NCI-H2029 (cell line): Measurements from ENCODE around the gene GPR21.

ENCODE experiments used
- DNase-seq: peaks from one replicate; lab custom pipeline; 2025; lab: John Stamatoyannopoulos, UW

Gene GPR21

GRCh38 chr9:123063896-123064295, 30.4 kb downstream of the GPR21 start:
- no peak for DNase-seq

GRCh38 chr9:123064716-123065115, 31.2 kb downstream of the GPR21 start:
- DNase-seq, result no peak

- DNase-seq, result no peak
Observed at GRCh38 chr9:123065196-123065595, 31.7 kb downstream of the GPR21 start.

- no peak for DNase-seq
Observed at GRCh38 chr9:123067136-123067535, 33.7 kb downstream of the GPR21 start.

GRCh38 chr9:123069010-123069481, 35.6 kb downstream of the GPR21 start:
- no peak for DNase-seq

- DNase-seq, result no peak
Observed at GRCh38 chr9:123070198-123070597, 36.7 kb downstream of the GPR21 start.

GRCh38 chr9:123072407-123072995, 39.0 kb downstream of the GPR21 start:
- DNase-seq, result no peak

- DNase-seq, result no peak
Observed at GRCh38 chr9:123073441-123073840, 40.0 kb downstream of the GPR21 start.

- no peak for DNase-seq
Observed at GRCh38 chr9:123073991-123074422, 40.5 kb downstream of the GPR21 start.

GRCh38 chr9:123074628-123075027, 41.2 kb downstream of the GPR21 start:
- DNase-seq, result no peak

GRCh38 chr9:123080444-123080843, 47.0 kb downstream of the GPR21 start:
- no peak for DNase-seq

- no peak for DNase-seq
Observed at GRCh38 chr9:123081824-123082223, 48.4 kb downstream of the GPR21 start.

GRCh38 chr9:123083680-123084079, 50.2 kb downstream of the GPR21 start:
- DNase-seq, result no peak

- no peak for DNase-seq
Observed at GRCh38 chr9:123084256-123084655, 50.8 kb downstream of the GPR21 start.
